Natural killer cell (primary cell): Measurements from ENCODE around the gene OR8J3. TPM values are rescaled to one million over a fixed set of nuclear protein-coding genes. Genes with fewer than 3 reads are reported as not detected.

ENCODE experiments used
- ATAC-seq, 3 donors: fragments of 150-1000 bp in 2 of 3; fragments of 200-7000 bp in 1 of 3; cut with Tn5 transposase; 1 replicate in 1 of 3; 2 replicates in 2 of 3; pipeline ENCODE4 v1.10.0; 2021; ENCODE audit warnings: mild to moderate bottlenecking in 2 of 3, moderate library complexity in 2 of 3
- DNase-seq, 2 donors: peaks; one replicate each; pipeline versions ENCODE4 v3.0.0 to v3.0.0-alpha.2; 2013 to 2021; ENCODE audit warnings: mixed read lengths in 1 of 2
- H3K27ac ChIP-seq: one replicate; pipeline ENCODE4 v1.5.1; 2013; ENCODE audit warnings: mild to moderate bottlenecking, low read length
- H3K27me3 ChIP-seq: one replicate; pipeline ENCODE4 v1.6.1; 2013; ENCODE audit warnings: low read length; ENCODE audit not compliant: control insufficient read depth, insufficient read depth
- H3K36me3 ChIP-seq: one replicate; pipeline ENCODE4 v1.6.1; 2013; ENCODE audit warnings: low read length; ENCODE audit not compliant: control insufficient read depth, insufficient read depth
- H3K4me1 ChIP-seq: one replicate; pipeline ENCODE4 v1.6.1; 2013; ENCODE audit warnings: low read length; ENCODE audit not compliant: control insufficient read depth, insufficient read depth
- H3K4me3 ChIP-seq: one replicate; pipeline ENCODE4 v1.5.1; 2013; ENCODE audit warnings: low read length
- H3K9me3 ChIP-seq: one replicate; pipeline ENCODE4 v1.6.1; 2013; ENCODE audit warnings: low read length; ENCODE audit not compliant: control insufficient read depth, insufficient read depth
- H3K27ac Mint-ChIP-seq, 2 donors: one replicate each; pipeline ENCODE4 v1.8.0; 2022; ENCODE audit warnings: mild to moderate bottlenecking in 2 of 2, mixed read lengths in 2 of 2, moderate library complexity in 1 of 2
- H3K27me3 Mint-ChIP-seq, 2 donors: one replicate each; pipeline ENCODE4 v1.8.0; 2022; ENCODE audit warnings: low read depth in 2 of 2, mixed read lengths in 2 of 2
- H3K36me3 Mint-ChIP-seq: one replicate; pipeline ENCODE4 v1.8.0; 2022; ENCODE audit warnings: mixed read lengths
- H3K4me1 Mint-ChIP-seq, 2 donors: one replicate each; pipeline ENCODE4 v1.8.0; 2022; ENCODE audit warnings: mixed read lengths in 2 of 2
- H3K4me3 Mint-ChIP-seq: one replicate; pipeline ENCODE4 v1.8.0; 2022; ENCODE audit warnings: mild to moderate bottlenecking, moderate library complexity, mixed read lengths
- H3K9me3 Mint-ChIP-seq, 2 donors: one replicate each; pipeline ENCODE4 v1.8.0; 2022; ENCODE audit warnings: mixed read lengths in 2 of 2
- WGBS: methylation state at CpG from one replicate; pipeline ENCODE4 v1.1.7; 2013; ENCODE audit warnings: missing lambda C conversion rate; ENCODE audit not compliant: insufficient coverage; 5-methylcytosine and 5-hydroxymethylcytosine counted together
- intact Hi-C: fragments of 100-400 bp; cut with micrococcal nuclease; formaldehyde crosslinking; loops from one replicate; pipeline ENCODE4 v1.14.2; 2022
- total RNA-seq, 4 donors: library from RNA; stranded (reverse); fragments of 120-200 nt in 1 of 4; gene quantifications; one replicate each; pipeline versions ENCODE4 v1.2.3 to v1.2.4, GENCODE V29; 2013 to 2022
- TF ChIP-seq, protein P1 (sequence below): fragments of 200-600 bp; IDR thresholded peaks from one replicate; pipeline ENCODE4 v1.8.0; 2022; ENCODE audit warnings: antibody characterized with exemption

The OR8J3 gene, protein sequence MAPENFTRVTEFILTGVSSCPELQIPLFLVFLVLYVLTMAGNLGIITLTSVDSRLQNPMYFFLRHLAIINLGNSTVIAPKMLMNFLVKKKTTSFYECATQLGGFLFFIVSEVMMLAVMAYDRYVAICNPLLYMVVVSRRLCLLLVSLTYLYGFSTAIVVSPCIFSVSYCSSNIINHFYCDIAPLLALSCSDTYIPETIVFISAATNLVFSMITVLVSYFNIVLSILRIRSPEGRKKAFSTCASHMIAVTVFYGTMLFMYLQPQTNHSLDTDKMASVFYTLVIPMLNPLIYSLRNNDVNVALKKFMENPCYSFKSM
- not detected for total RNA-seq
- total RNA-seq (2013): not detected

DNA sequence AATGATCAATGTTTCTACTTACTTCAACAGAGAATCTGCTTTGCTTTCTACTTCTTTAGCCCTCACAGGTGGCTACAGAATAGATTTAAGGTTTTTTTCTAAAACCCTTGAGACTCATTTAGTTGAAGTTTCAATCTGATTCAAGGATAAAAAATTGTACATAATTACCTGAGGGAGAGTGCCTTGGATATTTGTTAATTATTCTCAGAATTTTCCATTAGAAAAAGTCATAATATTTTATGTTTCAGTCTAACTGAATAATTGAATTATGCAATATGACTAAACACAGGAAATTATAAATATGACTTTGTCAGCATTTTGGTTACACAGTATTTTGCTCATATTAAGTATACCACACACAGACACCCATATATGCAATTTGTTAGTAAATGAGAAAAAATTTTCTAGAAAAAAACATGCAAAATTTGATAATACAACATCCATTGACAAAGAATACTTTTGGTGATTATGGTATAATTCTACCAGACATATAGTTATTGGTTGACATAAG lies at the start of gene OR8J3:
OR8J3 (minus strand) TSS at position 51 of the 511 bp plus-strand sequence. CDS start 2,483 bp downstream, outside the sequence.
- H3K27me3 ChIP-seq: no peaks in the 10 kb centered on the region
- H3K36me3 ChIP-seq: no peaks in the 10 kb centered on the region
- H3K27ac ChIP-seq: no peak within 1 kb of the TSS
- ATAC-seq (no peak), DNase-seq (no peak)
- H3K9me3 Mint-ChIP-seq: peaks cover 6 to 7% of the 10 kb centered on the region in 2 donors
- no peak within 1 kb of the TSS for H3K4me3 ChIP-seq
- no peaks in the 10 kb centered on the region for H3K4me1 Mint-ChIP-seq
- intact Hi-C loops: no loop called here
- no peaks in the 10 kb centered on the region for H3K9me3 ChIP-seq
- H3K27me3 Mint-ChIP-seq: no peaks in the 10 kb centered on the region
- TF ChIP-seq, protein P1, sequence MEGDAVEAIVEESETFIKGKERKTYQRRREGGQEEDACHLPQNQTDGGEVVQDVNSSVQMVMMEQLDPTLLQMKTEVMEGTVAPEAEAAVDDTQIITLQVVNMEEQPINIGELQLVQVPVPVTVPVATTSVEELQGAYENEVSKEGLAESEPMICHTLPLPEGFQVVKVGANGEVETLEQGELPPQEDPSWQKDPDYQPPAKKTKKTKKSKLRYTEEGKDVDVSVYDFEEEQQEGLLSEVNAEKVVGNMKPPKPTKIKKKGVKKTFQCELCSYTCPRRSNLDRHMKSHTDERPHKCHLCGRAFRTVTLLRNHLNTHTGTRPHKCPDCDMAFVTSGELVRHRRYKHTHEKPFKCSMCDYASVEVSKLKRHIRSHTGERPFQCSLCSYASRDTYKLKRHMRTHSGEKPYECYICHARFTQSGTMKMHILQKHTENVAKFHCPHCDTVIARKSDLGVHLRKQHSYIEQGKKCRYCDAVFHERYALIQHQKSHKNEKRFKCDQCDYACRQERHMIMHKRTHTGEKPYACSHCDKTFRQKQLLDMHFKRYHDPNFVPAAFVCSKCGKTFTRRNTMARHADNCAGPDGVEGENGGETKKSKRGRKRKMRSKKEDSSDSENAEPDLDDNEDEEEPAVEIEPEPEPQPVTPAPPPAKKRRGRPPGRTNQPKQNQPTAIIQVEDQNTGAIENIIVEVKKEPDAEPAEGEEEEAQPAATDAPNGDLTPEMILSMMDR: no peak
- H3K4me3 Mint-ChIP-seq: no peak within 1 kb of the TSS
- H3K27ac Mint-ChIP-seq: no peak within 1 kb of the TSS
- no peaks in the 10 kb centered on the region for H3K4me1 ChIP-seq
- H3K36me3 Mint-ChIP-seq: no peaks in the 10 kb centered on the region

DNA sequence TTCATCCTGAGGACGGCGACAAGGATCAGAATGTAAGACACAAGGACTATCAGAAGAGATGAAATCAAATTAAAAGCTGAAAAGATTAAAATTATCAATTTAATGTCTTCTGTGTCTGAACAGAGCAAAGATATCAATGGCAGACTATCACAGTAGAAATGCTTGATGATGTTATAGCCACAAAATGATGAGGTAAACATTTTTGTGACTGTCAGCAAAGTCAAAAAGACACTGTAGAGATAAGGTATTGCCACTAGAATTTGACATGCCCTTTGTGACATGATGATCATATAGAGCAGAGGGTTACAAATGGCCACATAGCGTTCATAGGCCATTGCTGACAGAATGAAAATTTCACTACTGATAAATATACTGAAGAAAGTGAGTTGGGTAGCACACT lies 48.6 kb upstream of the OR8J3 start:
- no peaks in the 10 kb centered on the region for H3K36me3 ChIP-seq
- H3K27me3 ChIP-seq: no peaks in the 10 kb centered on the region
- H3K4me1 ChIP-seq: no peaks in the 10 kb centered on the region
- TF ChIP-seq, protein P1: no peak
- DNase-seq: no peak
- H3K27me3 Mint-ChIP-seq: no peaks in the 10 kb centered on the region
- H3K9me3 Mint-ChIP-seq: peaks cover 17 to 22% of the 10 kb centered on the region in 2 donors
- H3K4me1 Mint-ChIP-seq: no peaks in the 10 kb centered on the region
- H3K36me3 Mint-ChIP-seq: peaks cover 3% of the 10 kb centered on the region
- no peak overlapping the region for H3K4me3 ChIP-seq
- intact Hi-C loops: no loop called here
- no peak overlapping the region for H3K4me3 Mint-ChIP-seq
- no peak for ATAC-seq
- no peak overlapping the region for H3K27ac Mint-ChIP-seq
- H3K27ac ChIP-seq: no peak overlapping the region
- peaks cover 5% of the 10 kb centered on the region for H3K9me3 ChIP-seq
- WGBS: 79% methylated on average over 3 of the region's 3 CpGs

DNA sequence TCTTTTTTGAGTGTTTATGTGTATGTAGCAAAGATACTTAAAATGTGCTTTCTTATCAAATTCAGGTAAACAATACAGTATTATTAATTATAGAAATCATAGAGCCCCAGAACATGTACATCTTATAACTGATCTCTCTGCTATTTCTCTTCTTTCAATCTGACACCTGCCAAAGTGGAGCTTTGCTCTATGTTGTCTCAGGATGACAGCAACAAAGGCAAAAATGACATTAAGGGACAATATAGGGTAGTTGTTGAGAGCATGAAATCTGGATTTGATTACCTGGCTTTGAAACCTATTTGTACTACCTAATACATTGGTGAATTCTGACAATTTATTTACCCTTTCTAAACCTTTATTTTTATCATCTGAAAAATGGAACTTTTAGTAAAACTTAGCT lies 43.5 kb upstream of the OR8J3 start:
- Mint-ChIP-seq H3K27me3 (no peaks in the 10 kb centered on the region), H3K27ac (no peak overlapping the region), H3K4me3 (no peak overlapping the region), H3K36me3 (peaks cover 6% of the 10 kb centered on the region), H3K4me1 (no peaks in the 10 kb centered on the region), H3K9me3 (peaks cover 16 to 20% of the 10 kb centered on the region in 2 donors)
- no peak for ATAC-seq
- no peak overlapping the region for H3K4me3 ChIP-seq
- no peak overlapping the region for H3K27ac ChIP-seq
- TF ChIP-seq, protein P1: no peak
- H3K27me3 ChIP-seq: no peaks in the 10 kb centered on the region
- DNase-seq: no peak
- H3K9me3 ChIP-seq: peaks cover 7% of the 10 kb centered on the region
- no peaks in the 10 kb centered on the region for H3K4me1 ChIP-seq
- H3K36me3 ChIP-seq: no peaks in the 10 kb centered on the region
- intact Hi-C loops: no loop called here

DNA sequence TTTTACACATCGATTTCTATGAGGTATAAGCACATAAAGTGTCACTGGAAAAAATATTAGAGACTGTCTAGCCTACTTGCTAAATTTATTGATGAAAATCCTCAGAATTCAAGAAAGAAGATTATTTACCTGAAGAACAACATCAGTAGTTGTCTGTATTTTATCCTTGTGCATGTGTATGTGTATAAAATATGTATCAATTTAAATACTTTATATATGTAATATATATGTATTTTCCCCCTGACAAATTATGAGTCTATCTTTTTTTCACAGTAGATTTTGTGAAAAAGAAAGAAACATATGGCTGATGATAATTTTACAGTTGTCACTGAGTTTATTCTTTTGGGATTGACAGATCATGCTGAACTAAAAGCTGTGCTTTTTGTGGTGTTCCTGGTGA lies 36.3 kb upstream of the OR8J3 start, which contains the start of gene OR5J2:
OR5J2 (plus strand) TSS at position 301 of the 400 bp plus-strand sequence; CDS start at position 301, 0 bp downstream.
- no CpG with 5 or more reads among the region's 1 CpG for WGBS
- intact Hi-C loops: no loop called here

More for the DNA sequence above, 36.3 kb upstream of the OR8J3 start, which contains the start of gene OR5J2:
- no peaks in the 10 kb centered on the region for H3K4me1 ChIP-seq
- H3K4me1 Mint-ChIP-seq: no peaks in the 10 kb centered on the region
- DNase-seq (no peak), ATAC-seq (no peak)
- H3K4me3 Mint-ChIP-seq: no peak within 1 kb of the TSS
- no peaks in the 10 kb centered on the region for H3K36me3 ChIP-seq
- peaks cover 9 to 10% of the 10 kb centered on the region in 2 donors for H3K9me3 Mint-ChIP-seq
- H3K27me3 ChIP-seq: no peaks in the 10 kb centered on the region
- peaks cover 6% of the 10 kb centered on the region for H3K36me3 Mint-ChIP-seq
- H3K4me3 ChIP-seq: no peak within 1 kb of the TSS
- no peak within 1 kb of the TSS for H3K27ac Mint-ChIP-seq
- no peaks in the 10 kb centered on the region for H3K27me3 Mint-ChIP-seq
- TF ChIP-seq, protein P1: no peak
- no peak within 1 kb of the TSS for H3K27ac ChIP-seq
- peaks cover 7% of the 10 kb centered on the region for H3K9me3 ChIP-seq
